HG03039 (cell line): Measurements from ENCODE around the gene MMP10.

Experiments used
- ATAC-seq: cut with Tn5 transposase; IDR thresholded peaks from one replicate; pipeline ENCODE4 v1.9.1; 2021; ENCODE audit warnings: mild to moderate bottlenecking, moderate library complexity; ENCODE audit not compliant: unreplicated experiment

Gene MMP10

DNA sequence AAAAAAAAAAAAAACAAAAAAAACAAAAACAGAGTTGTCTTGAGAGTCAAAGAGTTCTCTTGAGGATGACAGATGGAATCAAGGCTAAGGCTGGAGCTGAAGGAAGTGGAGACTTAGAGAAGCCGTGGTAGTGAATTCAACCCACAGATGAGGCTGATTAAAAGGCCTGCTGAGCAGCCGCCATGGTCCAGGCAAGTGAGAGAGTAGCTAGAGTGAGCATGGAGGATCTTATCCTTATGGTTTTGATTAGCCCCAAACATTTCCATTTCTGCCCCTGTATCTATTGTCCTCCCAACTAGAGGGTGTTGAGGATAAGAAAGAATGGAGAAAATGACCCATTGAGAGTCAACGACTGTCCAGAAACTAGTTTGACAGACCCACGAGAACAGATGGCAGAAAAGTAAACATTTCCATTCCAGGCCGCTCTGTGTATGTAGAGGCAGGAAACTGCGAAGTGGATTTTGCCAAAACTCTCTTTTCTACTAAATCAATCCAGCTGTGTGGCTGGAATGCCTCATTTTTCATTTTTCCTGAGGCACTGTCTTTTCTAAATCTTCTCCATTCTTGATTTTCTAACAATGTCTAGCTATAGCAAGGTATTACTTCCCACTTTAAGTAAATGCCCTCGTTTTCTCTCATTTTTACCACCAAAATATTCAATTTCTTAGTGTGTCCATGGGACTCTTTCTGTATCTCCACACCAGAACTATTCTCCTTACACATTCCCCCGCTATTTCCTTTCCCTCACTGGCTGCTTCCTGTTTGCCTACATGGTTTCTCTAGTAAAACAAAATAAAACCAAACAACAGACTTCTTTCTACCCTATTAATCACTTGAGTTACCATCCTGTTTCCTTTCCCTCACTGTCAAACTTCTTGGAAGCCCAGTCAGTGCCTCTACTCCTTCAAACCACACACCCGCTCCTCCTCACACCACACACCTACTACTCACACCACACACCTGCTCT lies 50.3 kb downstream of the MMP10 start:
- ATAC-seq = no peak

DNA sequence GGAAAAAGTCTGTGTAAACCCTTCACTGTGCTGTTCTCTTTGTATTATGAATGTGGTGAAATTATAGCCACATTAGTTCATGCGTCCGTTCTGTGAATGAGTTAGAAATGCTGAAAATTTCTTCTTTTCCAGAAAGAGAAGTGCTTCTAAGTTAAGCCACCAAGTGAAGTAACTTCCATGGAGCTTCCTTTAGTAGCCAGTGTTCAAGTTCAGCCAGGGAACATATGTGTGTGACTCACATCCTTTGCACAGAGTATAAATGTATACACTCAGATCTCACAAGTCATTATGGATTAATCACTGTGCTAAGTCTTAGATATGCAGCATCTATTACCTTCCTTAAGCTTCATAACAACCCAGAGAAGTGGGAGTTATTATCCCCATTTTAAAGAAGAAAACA lies 52.5 kb downstream of the MMP10 start:
- no peak for ATAC-seq

DNA sequence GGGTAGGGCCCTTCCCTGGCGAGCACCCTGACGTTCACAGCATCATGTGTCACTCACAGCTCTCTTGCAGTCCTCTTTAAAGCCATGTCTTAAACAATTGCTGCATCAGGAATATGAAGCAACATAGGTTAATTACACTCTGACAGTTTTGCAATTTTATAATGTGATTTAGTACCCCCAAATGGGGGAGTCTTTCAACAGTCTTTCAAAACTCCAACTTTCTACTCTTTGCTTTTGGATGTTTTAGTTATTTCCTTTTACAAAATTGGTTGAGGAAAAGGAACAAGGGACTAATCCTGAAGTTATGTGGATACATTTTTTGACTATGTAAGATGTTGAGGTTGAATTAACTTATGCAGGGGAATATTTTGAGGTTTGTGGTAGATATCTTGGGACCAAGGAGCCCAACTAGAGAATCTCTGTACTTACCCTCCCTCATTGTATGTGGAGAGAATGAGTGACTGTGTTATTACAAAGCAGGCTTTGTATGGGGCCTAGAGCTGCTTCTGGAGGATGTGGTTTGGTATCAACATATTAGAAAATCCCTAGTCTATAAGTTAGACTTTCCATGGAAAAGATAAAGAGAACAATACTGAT lies 55.4 kb downstream of the MMP10 start, which contains the start of gene MMP8:
Gene MMP8 (minus strand): TSS at position 51 of the 597 bp plus-strand sequence. CDS start 99 bp downstream, outside the sequence.
- ATAC-seq = no peak

DNA sequence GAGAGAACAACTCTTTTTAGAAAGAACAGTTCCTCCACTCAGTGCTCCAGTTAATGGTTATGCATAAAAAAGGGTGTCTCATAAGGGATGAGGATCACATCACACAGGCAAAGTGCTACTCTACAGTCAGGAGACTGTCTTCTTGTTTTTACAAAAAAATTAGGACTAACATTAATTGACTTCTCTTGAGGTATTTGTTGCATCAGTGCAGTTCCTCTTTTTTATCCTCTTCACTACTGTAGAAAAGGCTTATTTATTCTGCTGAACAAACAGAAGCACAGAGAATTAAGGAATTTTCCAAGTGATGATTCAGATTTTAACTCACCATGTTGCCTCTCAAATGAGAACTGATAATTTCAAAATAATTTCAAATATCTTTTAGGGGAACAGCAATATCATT lies 57.6 kb downstream of the MMP10 start:
- no peak for ATAC-seq
